NCI-H345 treated with DMSO at 0.1 percent for 48 hours (cell line): ENCODE data around the gene FAM156A.
"Not testable (repeated sequence)": the region's sequence is repeated elsewhere in the genome, so short reads cannot be mapped to it uniquely, and the experiment has no call there.

Experiments
- DNase-seq: peaks from one replicate; lab custom pipeline; 2025; ENCODE audit not compliant: unreplicated experiment; lab: John Stamatoyannopoulos, UW

The FAM156A gene

GRCh38 chrX:52906072-52906471 is 52.2 kb downstream of the FAM156A start:
- not testable (repeated sequence) for DNase-seq

GRCh38 chrX:52905531-52905930 is 52.8 kb downstream of the FAM156A start:
- not testable (repeated sequence) for DNase-seq
